Measurements from ENCODE around the gene SERPING1.

SERPING1 gene

GRCh38 chr11:57597916-57598830 is 688 bp downstream of the SERPING1 start:
- DNase-seq = no peak

- DNase-seq = no peak
Observed at GRCh38 chr11:57598831-57599155, 1.3 kb downstream of the SERPING1 start.

DNA sequence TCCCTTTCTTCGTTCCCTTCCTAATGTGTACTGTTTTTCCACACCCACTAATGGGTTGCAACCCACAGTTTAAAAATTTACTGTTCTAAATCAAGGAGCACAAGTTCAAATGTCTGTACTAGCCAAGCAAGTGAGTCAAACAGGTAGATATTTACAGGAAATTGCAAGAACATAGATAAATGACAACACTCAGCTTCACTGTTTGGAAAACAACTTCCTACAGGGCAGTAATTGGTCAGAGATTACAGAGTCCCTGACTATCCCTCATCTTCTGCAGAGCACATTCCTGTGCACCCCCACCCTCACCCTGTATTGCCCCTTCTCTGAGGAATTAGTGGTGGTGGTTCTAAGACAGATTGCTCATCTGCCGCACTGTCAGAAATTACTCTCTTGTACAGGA is 1.9 kb downstream of the SERPING1 start:
- DNase-seq = no peak

- no peak for DNase-seq
Observed at GRCh38 chr11:57601297-57601696, 3.8 kb downstream of the SERPING1 start.

DNA sequence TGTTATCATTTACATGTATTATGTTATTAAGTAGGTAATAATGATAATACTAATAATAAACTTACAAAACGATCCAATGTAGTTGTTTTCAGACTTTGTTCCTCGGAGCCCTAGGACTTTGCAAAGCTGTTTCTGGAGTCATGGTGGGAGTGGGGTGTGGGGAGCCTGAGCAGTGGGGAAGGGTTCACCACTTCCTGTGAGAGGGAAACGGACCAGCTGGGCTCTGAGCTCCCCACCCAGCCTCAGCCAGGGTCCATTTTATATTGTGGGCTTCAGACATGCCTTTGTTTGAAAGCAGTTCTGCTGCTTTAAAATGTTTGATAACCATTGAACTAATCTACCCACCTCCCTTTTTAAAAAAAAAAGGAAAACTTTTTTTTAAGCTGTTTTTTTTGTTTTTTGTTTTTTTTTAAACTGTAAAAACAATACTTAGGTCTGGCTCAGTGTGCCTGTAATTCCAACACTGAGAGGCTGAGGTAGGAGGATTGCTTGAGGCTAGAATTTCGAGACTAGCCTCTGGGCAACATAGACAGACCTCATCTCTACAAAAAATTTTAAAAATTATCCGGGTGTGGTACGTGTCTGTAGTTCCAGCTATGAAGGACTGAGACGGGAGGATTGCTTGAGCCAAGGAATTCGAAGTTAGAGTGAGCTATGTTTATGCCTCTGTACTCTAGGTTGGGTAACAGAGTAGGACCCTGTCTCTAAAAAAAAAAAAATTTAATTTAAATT is 7.0 kb downstream of the SERPING1 start:
- no peak for DNase-seq

GRCh38 chr11:57605028-57605420 is 7.5 kb downstream of the SERPING1 start:
- no peak for DNase-seq

DNA sequence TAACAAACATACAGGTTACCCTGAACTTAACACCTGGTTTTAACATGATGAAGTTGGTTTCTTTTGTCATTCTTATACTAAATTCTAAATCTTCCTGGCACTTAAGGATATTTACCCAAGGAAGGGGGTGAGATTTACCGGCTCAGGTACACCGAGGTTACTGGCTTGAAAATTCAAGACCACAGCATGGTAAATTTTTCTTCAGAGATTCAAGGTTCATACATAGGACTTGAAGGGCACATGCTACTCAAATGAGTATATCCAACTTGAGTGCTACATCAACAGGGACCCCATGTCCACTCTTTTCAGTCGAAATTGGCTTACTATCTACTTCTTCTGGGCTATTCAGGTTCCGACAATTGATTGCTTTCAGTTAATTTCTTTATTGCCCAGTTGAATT is 12.7 kb downstream of the SERPING1 start:
- no peak for DNase-seq

- no peak for DNase-seq
Observed at GRCh38 chr11:57614234-57614772, 16.8 kb downstream of the SERPING1 start.

GRCh38 chr11:57615308-57615707 is 17.8 kb downstream of the SERPING1 start:
- no peak for DNase-seq

DNA sequence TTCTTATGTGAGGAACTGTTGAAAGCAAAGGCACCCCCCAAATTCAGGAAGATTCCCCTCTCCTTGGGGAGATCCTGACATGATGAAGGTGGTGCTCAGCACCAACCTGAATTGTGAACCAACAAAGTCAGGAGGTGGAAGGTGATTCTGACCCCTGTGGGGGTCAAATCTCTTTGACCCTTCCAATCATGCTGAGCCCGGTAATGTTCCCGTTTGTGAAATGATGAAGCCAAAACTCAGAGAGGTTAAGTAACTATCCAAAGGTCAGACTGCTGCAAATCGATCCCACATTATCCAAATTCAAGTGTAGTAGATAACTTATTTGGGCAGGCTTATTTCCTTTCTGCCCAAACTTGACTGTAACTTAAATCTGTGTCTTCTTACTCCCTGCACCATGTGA is 19.1 kb downstream of the SERPING1 start:
- DNase-seq = no peak

GRCh38 chr11:57618438-57618837 is 21.0 kb downstream of the SERPING1 start:
- no peak for DNase-seq

DNA sequence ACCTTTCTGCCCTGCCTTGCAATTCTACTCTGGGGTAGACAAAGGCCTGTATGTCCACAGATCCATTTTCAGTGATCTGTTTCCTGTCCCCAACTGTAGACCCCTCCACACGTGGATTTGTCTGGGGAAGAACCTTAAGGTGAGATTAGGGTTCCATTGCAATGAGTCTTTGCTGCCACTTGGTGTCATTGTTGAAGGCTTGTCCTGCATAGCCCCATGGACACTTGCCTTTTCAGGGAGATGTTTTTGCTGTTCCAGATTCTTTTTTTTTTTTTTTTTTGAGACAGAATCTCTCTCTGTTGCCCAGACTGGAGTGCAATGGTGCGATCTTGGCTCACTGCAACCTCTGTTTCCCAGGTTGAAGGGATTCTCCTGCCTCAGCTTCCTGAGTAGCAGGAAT is 21.8 kb downstream of the SERPING1 start:
- no peak for DNase-seq

DNA sequence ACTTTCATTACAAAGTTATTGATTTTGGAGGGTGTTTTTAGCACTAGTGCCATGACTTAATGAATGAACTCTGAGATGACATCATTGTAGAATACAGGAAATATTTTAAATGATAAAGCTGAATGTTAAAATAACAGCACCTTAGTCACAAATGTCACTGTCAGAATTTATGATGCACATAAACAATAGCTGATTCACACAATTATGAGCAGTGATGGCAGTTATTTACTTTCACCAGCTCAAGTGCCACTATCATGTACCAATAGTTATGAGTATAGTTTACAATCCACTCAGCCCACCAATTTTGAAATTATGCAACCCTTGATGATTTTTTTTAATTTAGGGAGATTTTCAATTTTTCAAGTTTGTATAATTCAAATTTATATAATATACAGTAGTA is 23.0 kb downstream of the SERPING1 start:
- DNase-seq = no peak

DNA sequence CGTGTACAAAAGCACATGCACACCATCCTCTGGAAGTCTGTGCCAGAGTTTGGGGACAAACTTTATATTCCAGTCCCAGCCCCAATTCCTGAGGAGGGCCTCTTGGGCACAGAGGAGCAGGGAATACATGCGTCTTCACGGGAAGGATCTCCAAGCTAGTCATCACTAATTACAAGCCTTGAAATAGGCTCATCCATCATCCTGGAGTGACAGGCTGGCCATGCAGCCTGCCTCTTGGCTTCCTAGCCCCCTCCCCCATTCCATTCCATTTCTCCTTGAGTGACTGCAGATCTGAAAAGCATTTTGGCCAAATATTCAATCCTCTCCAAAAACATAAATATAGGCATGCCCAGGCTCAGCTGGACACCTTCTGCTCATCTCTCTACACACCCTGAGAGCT is 24.8 kb downstream of the SERPING1 start:
- no peak for DNase-seq

- DNase-seq = no peak
Observed at GRCh38 chr11:57624864-57625263, 27.4 kb downstream of the SERPING1 start.

DNA sequence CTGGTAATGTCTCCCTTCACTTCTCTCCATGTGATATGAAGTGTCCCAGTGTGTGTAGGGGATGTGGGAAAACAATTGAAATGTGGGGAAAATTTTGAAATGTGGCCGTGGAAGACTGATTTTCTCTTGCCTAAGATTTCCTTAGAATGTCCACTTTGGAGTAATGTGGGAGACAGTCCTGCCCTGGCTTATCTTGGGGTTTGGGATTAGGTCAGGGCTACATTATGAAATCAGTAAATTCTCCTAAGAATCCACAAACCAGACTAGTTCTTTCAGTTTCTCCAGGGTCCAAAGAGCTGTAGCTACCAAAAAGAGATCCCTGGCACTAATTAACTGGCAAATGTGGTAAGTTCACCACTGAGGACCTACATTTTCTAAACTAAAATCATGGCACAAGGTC is 29.4 kb downstream of the SERPING1 start:
- no peak for DNase-seq

- DNase-seq = no peak
Observed at GRCh38 chr11:57630171-57630570, 32.7 kb downstream of the SERPING1 start.

GRCh38 chr11:57632116-57632515 is 34.6 kb downstream of the SERPING1 start:
- DNase-seq = no peak

DNA sequence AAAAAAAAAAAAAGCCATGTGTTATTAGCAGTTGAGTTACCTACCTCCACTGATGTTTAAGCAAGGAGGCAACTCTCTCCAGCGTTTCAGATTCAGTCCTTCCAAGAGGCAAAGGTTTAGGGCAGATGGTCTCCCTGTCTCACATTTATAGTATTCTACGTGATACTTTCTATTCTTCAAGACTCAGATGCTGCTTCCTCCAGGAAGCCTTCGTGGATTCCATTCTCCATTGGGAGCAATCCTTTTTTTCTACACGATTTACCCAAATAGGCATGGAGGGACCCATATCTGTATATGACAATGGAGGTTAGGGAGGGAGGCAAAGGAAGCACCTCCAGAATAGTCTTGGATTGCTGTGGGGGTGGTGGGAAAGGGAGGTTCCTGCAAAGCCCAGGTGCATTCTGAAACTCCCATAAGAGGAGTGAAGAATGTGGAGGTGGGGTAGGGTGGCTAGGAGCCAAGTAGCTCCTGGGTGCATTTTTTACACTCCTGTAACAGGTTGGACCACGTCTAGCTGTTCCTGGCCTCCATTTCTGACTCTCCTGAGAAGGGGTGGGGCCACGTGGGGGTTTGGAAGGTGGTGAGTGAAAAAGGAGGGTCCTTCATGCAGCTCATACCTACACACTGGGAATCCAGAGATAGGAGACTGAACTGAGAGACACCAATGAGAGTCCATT is 36.0 kb downstream of the SERPING1 start:
- DNase-seq = no peak

GRCh38 chr11:57634311-57634710 is 36.8 kb downstream of the SERPING1 start:
- DNase-seq = no peak

GRCh38 chr11:57635246-57635645 is 37.8 kb downstream of the SERPING1 start:
- no peak for DNase-seq

- no peak for DNase-seq
Observed at GRCh38 chr11:57637626-57638004, 40.1 kb downstream of the SERPING1 start.

- DNase-seq = peak; percentile 74
Observed at GRCh38 chr11:57638005-57638781, 40.7 kb downstream of the SERPING1 start.
